ENCODE data around the gene MIOS.

GRCh38 chr7:7653593-7654187 is 87.0 kb downstream of the MIOS start:
- peak; percentile 24 for TF ChIP-seq CTCF (IDR thresholded peaks at IDR 0.05; ENCODE audit: low read depth, low read length, missing input control)
- TF ChIP-seq EGR1 (IDR thresholded peaks at IDR 0.05; ENCODE audit: low read depth in 2 of 2) = no peak
- no peak for TF ChIP-seq GABPA (IDR thresholded peaks at IDR 0.05 in 1 of 2, conservative IDR thresholded peaks at IDR 0.05 in 1 of 2)
- no peak for TF ChIP-seq RXRA (IDR thresholded peaks at IDR 0.05)
- no peak for TF ChIP-seq MAX (IDR thresholded peaks at IDR 0.05)
- TF ChIP-seq RAD21 (IDR thresholded peaks at IDR 0.05) = no peak
- no peak for TF ChIP-seq YY1 (IDR thresholded peaks at IDR 0.05)
- TF ChIP-seq FOXA1 (IDR thresholded peaks at IDR 0.05) = no peak
- TF ChIP-seq TAF1 (conservative IDR thresholded peaks at IDR 0.05) = no peak
- no peak for TF ChIP-seq REST (IDR thresholded peaks at IDR 0.05)
- TF ChIP-seq SP1 (IDR thresholded peaks at IDR 0.05) = no peak
- TF ChIP-seq HNF4A (conservative IDR thresholded peaks at IDR 0.05) = no peak
